GM12878 (cell line): ENCODE measurements around the gene ANKRD16. TPM values are rescaled to one million over a fixed set of nuclear protein-coding genes. Genes with fewer than 3 reads are reported as not detected.

Experiments
- ATAC-seq: fragments of 200-7000 bp; cut with Tn5 transposase; 3 replicates; pipeline ENCODE4 v1.9.1; 2020; ENCODE audit warnings: mild to moderate bottlenecking, moderate library complexity
- BruUV-seq: library from RNA; stranded (reverse); fragments of 400-500 nt; replicated peaks from 2 replicates; lab custom pipeline; 2021; lab: Mats Ljungman, UMichigan
- CTCF ChIA-PET: fragments of 300-600 bp; sonication (Branson Sonifier 250); formaldehyde crosslinking; extraction: SDS; loops from one replicate; lab custom pipeline; 2021; ENCODE audit warnings: inconsistent platforms; lab: Yijun Ruan, JAX
- POLR2A ChIA-PET: fragments of 350-600 bp; formaldehyde crosslinking; extraction: SDS; loops from one replicate; lab custom pipeline; 2021; ENCODE audit warnings: inconsistent platforms; lab: Charles Lee
- RAD21 ChIA-PET: fragments of 300-600 bp; sonication (Branson Sonifier 250); formaldehyde crosslinking; loops from one replicate; lab custom pipeline; 2023; ENCODE audit warnings: antibody characterized with exemption; ENCODE audit not compliant: unreplicated experiment; lab: Charles Lee
- SMC1A ChIA-PET: fragments of 300-600 bp; sonication (Branson Sonifier 250); formaldehyde crosslinking; loops from one replicate; lab custom pipeline; 2023; ENCODE audit not compliant: unreplicated experiment, uncharacterized antibody; lab: Charles Lee
- DNase-seq: peaks from one replicate; pipeline ENCODE4 v3.0.0-alpha.2; 2011; ENCODE audit warnings: low read depth, low spot score
- FAIRE-seq: peaks from 3 replicates; lab custom pipeline; 2011; peaks lifted over from hg19 to GRCh38; lab: Jason Lieb, UNC
- H2AFZ ChIP-seq: 2 replicates; pipeline ENCODE4 v1.6.0; 2011; ENCODE audit warnings: low read depth, low read length, control low read depth; ENCODE audit not compliant: control insufficient read depth
- H3K27ac ChIP-seq: 2 replicates; pipeline ENCODE4 v1.5.1; 2011; ENCODE audit warnings: control low read depth; ENCODE audit not compliant: control insufficient read depth, insufficient read depth
- H3K27me3 ChIP-seq, 2 experiments: replicated peaks in 1 of 2; 2 replicates each; pipeline versions ENCODE4 v1.6.0 to v1.6.1; 2011; ENCODE audit warnings: low read length in 1 of 2; ENCODE audit not compliant: control insufficient read depth in 2 of 2, insufficient read depth in 2 of 2
- H3K36me3 ChIP-seq, 2 experiments: 2 replicates each; pipeline ENCODE4 v1.5.1; 2011; ENCODE audit warnings: low read length in 1 of 2; ENCODE audit not compliant: control insufficient read depth in 2 of 2, insufficient read depth in 2 of 2
- H3K4me1 ChIP-seq: 2 replicates; pipeline ENCODE4 v1.6.1; 2011; ENCODE audit warnings: mild to moderate bottlenecking, low read length, moderate library complexity, mixed read lengths; ENCODE audit not compliant: control insufficient read depth, insufficient read depth
- H3K4me2 ChIP-seq: 2 replicates; pipeline ENCODE4 v1.6.0; 2011; ENCODE audit warnings: control low read depth; ENCODE audit not compliant: control insufficient read depth, insufficient read depth
- H3K4me3 ChIP-seq: fragments of 200-600 bp; sonication (generic); 2 replicates; pipeline ENCODE4 v1.5.1; 2016
- H3K79me2 ChIP-seq: 2 replicates; pipeline ENCODE4 v1.6.0; 2011; ENCODE audit warnings: low read length; ENCODE audit not compliant: control insufficient read depth, insufficient read depth
- H3K9ac ChIP-seq: 2 replicates; pipeline ENCODE4 v1.8.0; 2011; ENCODE audit warnings: low read length, control low read depth, mixed read lengths; ENCODE audit not compliant: control insufficient read depth, insufficient read depth
- H3K9me3 ChIP-seq: replicated peaks from 3 replicates; pipeline ENCODE4 v1.5.1; 2011; ENCODE audit warnings: mild to moderate bottlenecking, low read length; ENCODE audit not compliant: control insufficient read depth, insufficient read depth
- H4K20me1 ChIP-seq: 2 replicates; pipeline ENCODE4 v1.6.0; 2011; ENCODE audit not compliant: control insufficient read depth, insufficient read depth
- CREB1 ChIP-seq: IDR thresholded peaks from 2 replicates; pipeline ENCODE4 v1.6.1; 2012; ENCODE audit warnings: low read depth, mild to moderate bottlenecking, inconsistent platforms
- EP300 ChIP-seq, 2 experiments: fragments of 150-350 bp in 1 of 2; IDR thresholded peaks; 2 replicates each; pipeline ENCODE4 v1.6.1; 2011 to 2012; ENCODE audit warnings: low read depth in 2 of 2, low read length in 2 of 2, borderline replicate concordance in 1 of 2, improper control_type of control experiment in 1 of 2, inconsistent platforms in 1 of 2; ENCODE audit not compliant: control insufficient read depth in 1 of 2
- PKNOX1 ChIP-seq: fragments of 450-650 bp; IDR thresholded peaks from 2 replicates; pipeline ENCODE4 v1.6.1; 2016; ENCODE audit warnings: mild to moderate bottlenecking
- TCF7 ChIP-seq: IDR thresholded peaks from 2 replicates; pipeline ENCODE4 v1.6.1; 2014; ENCODE audit warnings: antibody characterized with exemption, borderline replicate concordance
- ZNF384 ChIP-seq: IDR thresholded peaks from 2 replicates; pipeline ENCODE4 v1.6.1; 2012; ENCODE audit warnings: low read depth, mild to moderate bottlenecking, low read length, improper control_type of control experiment, borderline replicate concordance
- WGBS: methylation state at CpG from one replicate; pipeline ENCODE4 v1.1.6; 2016; ENCODE audit warnings: low lambda C conversion rate; ENCODE audit not compliant: insufficient replicate concordance, insufficient coverage; ENCODE audit errors: missing lambda C conversion rate; 5-methylcytosine and 5-hydroxymethylcytosine counted together
- in situ Hi-C: fragments of 300-500 bp; cut with MboI; formaldehyde crosslinking; loops from 9 replicates; pipeline ENCODE4 v1.14.3; 2018; ENCODE audit warnings: mixed read lengths
- intact Hi-C: fragments of 100-400 bp; cut with micrococcal nuclease; formaldehyde crosslinking; loops from one replicate; pipeline ENCODE4 v1.14.2; 2022; ENCODE audit not compliant: unreplicated experiment
- polyA plus RNA-seq, 11 experiments: library from polyadenylated mRNA; depleted of rRNA in 4 of 11; unstranded in 6 of 11; stranded (reverse) in 5 of 11; fragments of >200 nt; fragmentation: Nextera tagmentation in 4 of 11; fragmentation: Illumina TruSeq in 1 of 11; extraction: Ambion mirVana in 4 of 11; extraction: Trizol in 1 of 11; gene quantifications; 1 replicate in 1 of 11; 2 replicates in 10 of 11; pipeline versions ENCODE4 v1.2.1 to v1.2.3, GENCODE V29; 2011 to 2016; ENCODE audit warnings: inconsistent platforms in 2 of 11, missing spikeins in 2 of 11, low read depth in 1 of 11
- total RNA-seq, 4 experiments: library from RNA; depleted of rRNA in 3 of 4; stranded (reverse); fragments of >200 nt in 3 of 4; fragmentation: Illumina TruSeq in 1 of 4; extraction: Trizol in 1 of 4; gene quantifications; 2 replicates each; pipeline versions ENCODE4 v1.2.1 to v1.2.3, GENCODE V29; 2013 to 2021
- TF ChIP-seq, protein P1 (sequence below): fragments of 450-650 bp; IDR thresholded peaks from 2 replicates; pipeline ENCODE4 v1.6.1; 2017; ENCODE audit warnings: antibody characterized with exemption, mild to moderate bottlenecking, moderate library complexity

ANKRD16 gene
- total and polyA plus RNA-seq, 10 of the 15 experiments (the other 5 are each of a cell fraction or from before 2014, with no cell fraction given), result 0.57 to 13.6 (median 4.4) TPM

DNA sequence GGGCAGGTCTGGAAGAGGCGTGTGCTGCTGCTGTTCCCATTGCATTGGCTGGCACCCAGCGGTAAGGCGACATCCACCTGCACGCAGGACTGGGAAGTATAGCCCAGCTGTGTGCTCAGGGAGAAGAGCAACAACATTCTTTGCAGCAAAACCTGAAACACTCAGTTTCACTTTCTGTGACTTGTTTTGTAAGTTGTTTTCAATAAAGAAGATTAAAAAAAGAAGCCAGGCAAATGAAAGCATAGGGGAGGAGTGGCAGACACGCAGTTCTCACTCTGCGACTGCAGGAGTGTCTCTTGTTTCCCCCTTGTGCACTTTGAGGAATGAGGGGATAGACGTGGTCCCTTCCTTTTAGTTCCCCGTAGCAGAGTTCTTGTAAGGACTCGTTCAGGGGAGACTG is 6.1 kb upstream of the ANKRD16 start (continued):
- TF ChIP-seq TCF7, result no peak

GRCh38 chr10:5895365-5895764 is 5.7 kb upstream of the ANKRD16 start:
- 63% methylated on average over 3 of the region's 3 CpGs for WGBS
- POLR2A ChIA-PET, result no interaction called here
- CTCF ChIA-PET, result interaction anchor here (1.0 to 1.6 kb wide), 2 partner anchors 9 to 119 kb away, joined by 3 to 5 read pairs; no protein-coding TSS in a partner anchor
- RAD21 ChIA-PET, result interaction anchor here (1.2 to 1.9 kb wide), 2 partner anchors 9 to 88 kb away, joined by 3 to 5 read pairs; no protein-coding TSS in a partner anchor
- SMC1A ChIA-PET, result interaction anchor here (1.5 to 2.1 kb wide), 4 partner anchors 10 to 81 kb away, joined by 3 to 6 read pairs (median 5); no protein-coding TSS in a partner anchor
- H3K4me3 ChIP-seq, result peak overlapping the region; percentile 54; the same call in 1 of the 2 replicates
- peak overlapping the region; percentile 29; the same call in 1 of the 2 replicates for H3K9ac ChIP-seq
- no peak for FAIRE-seq
- DNase-seq, result no peak
- intact Hi-C loops (no loop called here), in situ Hi-C loops (no loop called here)
- H3K36me3 ChIP-seq, result peaks cover 1 to 14% of the 10 kb centered on the region in 2 experiments; a peak in 3 of 4 replicates
- H3K4me1 ChIP-seq, result peaks cover 26% of the 10 kb centered on the region
- ATAC-seq, result no peak; the same call in 2 of the 3 replicates
- peak overlapping the region; percentile 96 for H3K4me2 ChIP-seq
- peaks cover 3% of the 10 kb centered on the region for H3K9me3 ChIP-seq
- no peaks in the 10 kb centered on the region; the same call in 1 of the 2 replicates for H4K20me1 ChIP-seq
- no peak overlapping the region for H2AFZ ChIP-seq
- BruUV-seq, result no TSS peak
- no peaks in the 10 kb centered on the region for H3K27me3 ChIP-seq
- TF ChIP-seq EP300 (IDR thresholded peaks at IDR 0.05; ENCODE audit: borderline replicate concordance in 1 of 2, control insufficient read depth in 1 of 2, low read depth in 2 of 2, low read length in 2 of 2) (no peak), ZNF384 (no peak), CREB1 (no peak), PKNOX1 (no peak)
- TF ChIP-seq, protein P1, sequence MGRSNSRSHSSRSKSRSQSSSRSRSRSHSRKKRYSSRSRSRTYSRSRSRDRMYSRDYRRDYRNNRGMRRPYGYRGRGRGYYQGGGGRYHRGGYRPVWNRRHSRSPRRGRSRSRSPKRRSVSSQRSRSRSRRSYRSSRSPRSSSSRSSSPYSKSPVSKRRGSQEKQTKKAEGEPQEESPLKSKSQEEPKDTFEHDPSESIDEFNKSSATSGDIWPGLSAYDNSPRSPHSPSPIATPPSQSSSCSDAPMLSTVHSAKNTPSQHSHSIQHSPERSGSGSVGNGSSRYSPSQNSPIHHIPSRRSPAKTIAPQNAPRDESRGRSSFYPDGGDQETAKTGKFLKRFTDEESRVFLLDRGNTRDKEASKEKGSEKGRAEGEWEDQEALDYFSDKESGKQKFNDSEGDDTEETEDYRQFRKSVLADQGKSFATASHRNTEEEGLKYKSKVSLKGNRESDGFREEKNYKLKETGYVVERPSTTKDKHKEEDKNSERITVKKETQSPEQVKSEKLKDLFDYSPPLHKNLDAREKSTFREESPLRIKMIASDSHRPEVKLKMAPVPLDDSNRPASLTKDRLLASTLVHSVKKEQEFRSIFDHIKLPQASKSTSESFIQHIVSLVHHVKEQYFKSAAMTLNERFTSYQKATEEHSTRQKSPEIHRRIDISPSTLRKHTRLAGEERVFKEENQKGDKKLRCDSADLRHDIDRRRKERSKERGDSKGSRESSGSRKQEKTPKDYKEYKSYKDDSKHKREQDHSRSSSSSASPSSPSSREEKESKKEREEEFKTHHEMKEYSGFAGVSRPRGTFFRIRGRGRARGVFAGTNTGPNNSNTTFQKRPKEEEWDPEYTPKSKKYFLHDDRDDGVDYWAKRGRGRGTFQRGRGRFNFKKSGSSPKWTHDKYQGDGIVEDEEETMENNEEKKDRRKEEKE, result no peak
- peak overlapping the region; percentile 81 for H3K27ac ChIP-seq
- H3K79me2 ChIP-seq, result peaks cover 55% of the 10 kb centered on the region
